Measurements from ENCODE around the gene KNL1.

- TF ChIP-seq ZFP30 (CRISPR knock-in tag; IDR thresholded peaks at IDR 0.05): no peak
- TF ChIP-seq ZFP3 (CRISPR knock-in tag; IDR thresholded peaks at IDR 0.05): no peak
- no peak for TF ChIP-seq TCF4 (CRISPR knock-in tag; IDR thresholded peaks at IDR 0.05; ENCODE audit: borderline replicate concordance)
- no peak for TF ChIP-seq RARB (CRISPR knock-in tag; IDR thresholded peaks at IDR 0.05)
- TF ChIP-seq, protein P1, sequence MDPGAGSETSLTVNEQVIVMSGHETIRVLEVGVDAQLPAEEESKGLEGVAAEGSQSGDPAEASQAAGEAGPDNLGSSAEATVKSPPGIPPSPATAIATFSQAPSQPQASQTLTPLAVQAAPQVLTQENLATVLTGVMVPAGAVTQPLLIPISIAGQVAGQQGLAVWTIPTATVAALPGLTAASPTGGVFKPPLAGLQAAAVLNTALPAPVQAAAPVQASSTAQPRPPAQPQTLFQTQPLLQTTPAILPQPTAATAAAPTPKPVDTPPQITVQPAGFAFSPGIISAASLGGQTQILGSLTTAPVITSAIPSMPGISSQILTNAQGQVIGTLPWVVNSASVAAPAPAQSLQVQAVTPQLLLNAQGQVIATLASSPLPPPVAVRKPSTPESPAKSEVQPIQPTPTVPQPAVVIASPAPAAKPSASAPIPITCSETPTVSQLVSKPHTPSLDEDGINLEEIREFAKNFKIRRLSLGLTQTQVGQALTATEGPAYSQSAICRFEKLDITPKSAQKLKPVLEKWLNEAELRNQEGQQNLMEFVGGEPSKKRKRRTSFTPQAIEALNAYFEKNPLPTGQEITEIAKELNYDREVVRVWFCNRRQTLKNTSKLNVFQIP (CRISPR knock-in tag; IDR thresholded peaks at IDR 0.05; ENCODE audit: borderline replicate concordance, low read depth): no peak
- TF ChIP-seq, protein P2, sequence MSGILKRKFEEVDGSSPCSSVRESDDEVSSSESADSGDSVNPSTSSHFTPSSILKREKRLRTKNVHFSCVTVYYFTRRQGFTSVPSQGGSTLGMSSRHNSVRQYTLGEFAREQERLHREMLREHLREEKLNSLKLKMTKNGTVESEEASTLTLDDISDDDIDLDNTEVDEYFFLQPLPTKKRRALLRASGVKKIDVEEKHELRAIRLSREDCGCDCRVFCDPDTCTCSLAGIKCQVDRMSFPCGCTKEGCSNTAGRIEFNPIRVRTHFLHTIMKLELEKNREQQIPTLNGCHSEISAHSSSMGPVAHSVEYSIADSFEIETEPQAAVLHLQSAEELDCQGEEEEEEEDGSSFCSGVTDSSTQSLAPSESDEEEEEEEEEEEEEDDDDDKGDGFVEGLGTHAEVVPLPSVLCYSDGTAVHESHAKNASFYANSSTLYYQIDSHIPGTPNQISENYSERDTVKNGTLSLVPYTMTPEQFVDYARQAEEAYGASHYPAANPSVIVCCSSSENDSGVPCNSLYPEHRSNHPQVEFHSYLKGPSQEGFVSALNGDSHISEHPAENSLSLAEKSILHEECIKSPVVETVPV (CRISPR knock-in tag; IDR thresholded peaks at IDR 0.05): no peak
- TF ChIP-seq ZNF565 (CRISPR knock-in tag; conservative IDR thresholded peaks at IDR 0.05; ENCODE audit: low read depth): no peak
- 0 out of 2 replicates have a peak, but pooled peaks have one; percentile 45 for TF ChIP-seq PATZ1 (CRISPR knock-in tag; IDR thresholded peaks at IDR 0.05; ENCODE audit: borderline replicate concordance)
- TF ChIP-seq BACH2 (CRISPR knock-in tag; IDR thresholded peaks at IDR 0.05; ENCODE audit: borderline replicate concordance): no peak
- TF ChIP-seq ESRRG (CRISPR knock-in tag; IDR thresholded peaks at IDR 0.05): no peak
These were observed 100.8 kb downstream of the KNL1 start, which contains the start of gene RAD51 for GRCh38 chr15:40694688-40695468.

Data from SK-N-SH treated with all-trans-retinoic acid at 6 μM for 48 hours (cell line).